ENCODE data around the gene TSPAN32. TPM values are rescaled to one million over a fixed set of nuclear protein-coding genes. Genes with fewer than 3 reads are reported as not detected.

Gene TSPAN32
- total RNA-seq, 2 donors from 2014 or later, result not detected

- Histone ChIP-seq H3K9me3 (ENCODE audit: control insufficient read depth, low read length) (peaks cover 19% of the 10 kb centered on the region), H3K9ac (ENCODE audit: extremely low read depth, low read length, poor library complexity, severe bottlenecking) (no peak overlapping the region), H3K4me1 (ENCODE audit: control insufficient read depth, insufficient read depth, low read length) (no peaks in the 10 kb centered on the region), H3K27me3 (ENCODE audit: control insufficient read depth, insufficient read depth, low read length, poor library complexity, severe bottlenecking) (no peaks in the 10 kb centered on the region), H3K4me3 (ENCODE audit: low read length) (no peak overlapping the region), H3K27ac (ENCODE audit: low read depth, low read length) (no peak overlapping the region), H3K36me3 (ENCODE audit: control insufficient read depth, insufficient read depth, low read length) (no peaks in the 10 kb centered on the region)
- WGBS, 2 experiments (ENCODE audit: insufficient coverage in 1 of 2, insufficient read length in 1 of 2), result 82 to 83% methylated on average over 6 to 9 of the region's 9 CpGs
- Mint-ChIP-seq H3K36me3 (ENCODE audit: low read depth) (peaks cover 4% of the 10 kb centered on the region), H3K4me1 (no peaks in the 10 kb centered on the region), H3K27me3 (ENCODE audit: insufficient read depth) (peaks cover 9% of the 10 kb centered on the region), H3K4me3 (no peak overlapping the region), H3K9me3 (peaks cover 49% of the 10 kb centered on the region), H3K27ac (no peak overlapping the region)
- TF ChIP-seq CTCF (conservative IDR thresholded peaks at IDR 0.05), result no peak
- no peak for DNase-seq
Measured at GRCh38 chr11:2347308-2347830, 45.6 kb downstream of the TSPAN32 start.

DNA sequence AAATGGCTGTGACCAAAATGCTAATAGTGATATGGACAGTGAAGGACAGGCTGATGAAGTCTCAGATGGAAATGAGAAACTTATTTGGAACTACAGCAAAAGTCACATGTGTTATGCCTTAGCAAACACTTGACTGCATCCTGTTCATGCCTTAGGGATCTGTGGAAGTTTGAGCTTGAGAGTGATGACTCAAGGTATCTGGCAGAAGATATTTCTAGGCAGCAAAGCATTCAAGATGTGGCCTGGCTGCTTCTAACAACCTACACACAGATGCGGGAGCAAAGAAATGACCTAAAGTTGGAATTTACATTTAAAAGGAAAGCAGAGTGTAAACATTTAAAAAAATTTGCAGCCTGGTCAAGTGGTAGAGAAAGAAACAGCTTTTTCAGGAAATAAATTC is 47.2 kb downstream of the TSPAN32 start:
- Mint-ChIP-seq H3K27ac (no peak overlapping the region), H3K27me3 (ENCODE audit: insufficient read depth) (peaks cover 9% of the 10 kb centered on the region), H3K9me3 (peaks cover 47% of the 10 kb centered on the region), H3K4me3 (no peak overlapping the region), H3K36me3 (ENCODE audit: low read depth) (peaks cover 4% of the 10 kb centered on the region), H3K4me1 (no peaks in the 10 kb centered on the region)
- Histone ChIP-seq H3K36me3 (ENCODE audit: control insufficient read depth, insufficient read depth, low read length) (no peaks in the 10 kb centered on the region), H3K27me3 (ENCODE audit: control insufficient read depth, insufficient read depth, low read length, poor library complexity, severe bottlenecking) (no peaks in the 10 kb centered on the region), H3K27ac (ENCODE audit: low read depth, low read length) (no peak overlapping the region), H3K4me3 (ENCODE audit: low read length) (no peak overlapping the region), H3K4me1 (ENCODE audit: control insufficient read depth, insufficient read depth, low read length) (no peaks in the 10 kb centered on the region), H3K9me3 (ENCODE audit: control insufficient read depth, low read length) (peaks cover 19% of the 10 kb centered on the region), H3K9ac (ENCODE audit: extremely low read depth, low read length, poor library complexity, severe bottlenecking) (no peak overlapping the region)
- DNase-seq, result no peak
- WGBS, 2 experiments (ENCODE audit: insufficient coverage in 1 of 2, insufficient read length in 1 of 2), result 89 to 92% methylated on average over 1 of the region's 1 CpG
- TF ChIP-seq CTCF (conservative IDR thresholded peaks at IDR 0.05), result no peak

GRCh38 chr11:2351701-2352100 is 49.9 kb downstream of the TSPAN32 start:
- H3K4me3 Mint-ChIP-seq, result no peak overlapping the region
- no peak for DNase-seq
- peaks cover 49% of the 10 kb centered on the region for H3K9me3 Mint-ChIP-seq
- Histone ChIP-seq H3K9me3 (ENCODE audit: control insufficient read depth, low read length) (peaks cover 19% of the 10 kb centered on the region), H3K4me1 (ENCODE audit: control insufficient read depth, insufficient read depth, low read length) (no peaks in the 10 kb centered on the region), H3K27me3 (ENCODE audit: control insufficient read depth, insufficient read depth, low read length, poor library complexity, severe bottlenecking) (no peaks in the 10 kb centered on the region), H3K27ac (ENCODE audit: low read depth, low read length) (no peak overlapping the region), H3K9ac (ENCODE audit: extremely low read depth, low read length, poor library complexity, severe bottlenecking) (no peak overlapping the region), H3K36me3 (ENCODE audit: control insufficient read depth, insufficient read depth, low read length) (no peaks in the 10 kb centered on the region), H3K4me3 (ENCODE audit: low read length) (no peak overlapping the region)
- H3K36me3 Mint-ChIP-seq (ENCODE audit: low read depth), result peaks cover 4% of the 10 kb centered on the region
- no peak overlapping the region for H3K27ac Mint-ChIP-seq
- no peak for TF ChIP-seq CTCF (conservative IDR thresholded peaks at IDR 0.05)
- H3K4me1 Mint-ChIP-seq, result no peaks in the 10 kb centered on the region
- 87 to 100% methylated on average over 1 to 3 of the region's 3 CpGs for WGBS, 2 experiments (ENCODE audit: insufficient coverage in 1 of 2, insufficient read length in 1 of 2)
- H3K27me3 Mint-ChIP-seq (ENCODE audit: insufficient read depth), result peaks cover 11% of the 10 kb centered on the region
